GM23338 (cell line): ENCODE data around the gene NEURL1B. TPM values are rescaled to one million over a fixed set of nuclear protein-coding genes. Genes with fewer than 3 reads are reported as not detected.

ENCODE experiments used
- ATAC-seq: fragments of 200-7000 bp; cut with Tn5 transposase; 3 replicates; pipeline ENCODE4 v1.9.1; 2020
- DNase-seq: peaks from one replicate; pipeline ENCODE4 v3.0.0-alpha.2; 2015; ENCODE audit warnings: low spot score
- H2AFZ ChIP-seq: fragments of 200-600 bp; sonication (generic); 2 replicates; pipeline ENCODE4 v1.8.0; 2016; ENCODE audit warnings: antibody characterized with exemption, mild to moderate bottlenecking, moderate library complexity
- H3F3A ChIP-seq: fragments of 200-600 bp; sonication (generic); replicated peaks from 2 replicates; pipeline ENCODE4 v1.8.0; 2017; ENCODE audit warnings: antibody characterized with exemption, mixed run types, low read depth
- H3K27ac ChIP-seq: fragments of 200-600 bp; sonication (generic); 2 replicates; pipeline ENCODE4 v1.6.1; 2016; ENCODE audit warnings: low read depth
- H3K27me3 ChIP-seq: fragments of 200-600 bp; sonication (generic); 2 replicates; pipeline ENCODE4 v1.8.0; 2016; ENCODE audit warnings: mild to moderate bottlenecking, mixed run types, moderate library complexity; ENCODE audit not compliant: insufficient read depth
- H3K36me3 ChIP-seq: fragments of 200-600 bp; sonication (generic); 2 replicates; pipeline ENCODE4 v1.8.0; 2016; ENCODE audit warnings: mild to moderate bottlenecking; ENCODE audit not compliant: insufficient read depth
- H3K4me1 ChIP-seq: fragments of 200-600 bp; sonication (generic); 2 replicates; pipeline ENCODE4 v1.8.0; 2016; ENCODE audit warnings: mild to moderate bottlenecking, moderate library complexity; ENCODE audit not compliant: insufficient read depth
- H3K4me2 ChIP-seq: fragments of 200-600 bp; sonication (generic); 2 replicates; pipeline ENCODE4 v1.7.1; 2017; ENCODE audit warnings: mixed run types
- H3K4me3 ChIP-seq: fragments of 200-600 bp; sonication (generic); 2 replicates; pipeline ENCODE4 v1.6.1; 2016; ENCODE audit warnings: mixed run types
- H3K79me2 ChIP-seq: fragments of 200-600 bp; sonication (generic); replicated peaks from 2 replicates; pipeline ENCODE4 v1.8.0; 2017; ENCODE audit warnings: mild to moderate bottlenecking; ENCODE audit not compliant: insufficient read depth
- H3K9me2 ChIP-seq: fragments of 200-600 bp; sonication (generic); 2 replicates; pipeline ENCODE4 v1.8.0; 2017; ENCODE audit not compliant: insufficient read depth
- H4K20me1 ChIP-seq: fragments of 200-600 bp; sonication (generic); replicated peaks from 2 replicates; pipeline ENCODE4 v1.8.0; 2017; ENCODE audit warnings: mild to moderate bottlenecking; ENCODE audit not compliant: insufficient read depth
- H3K27ac Mint-ChIP-seq: 2 replicates; pipeline ENCODE4 v1.8.0; 2020; ENCODE audit warnings: inconsistent platforms, mild to moderate bottlenecking, moderate library complexity, mixed read lengths
- H3K27me3 Mint-ChIP-seq: 3 replicates; pipeline ENCODE4 v1.8.0; 2022; ENCODE audit warnings: low read depth, mild to moderate bottlenecking, moderate library complexity, mixed read lengths, inconsistent platforms; ENCODE audit not compliant: insufficient read depth, poor library complexity
- H3K36me3 Mint-ChIP-seq: 3 replicates; pipeline ENCODE4 v1.8.0; 2021; ENCODE audit warnings: low read depth, mild to moderate bottlenecking, inconsistent platforms, moderate library complexity, mixed read lengths
- H3K4me1 Mint-ChIP-seq: 3 replicates; pipeline ENCODE4 v1.8.0; 2020; ENCODE audit warnings: mild to moderate bottlenecking, inconsistent platforms, mixed read lengths
- H3K4me3 Mint-ChIP-seq: 3 replicates; pipeline ENCODE4 v1.8.0; 2021; ENCODE audit warnings: moderate library complexity, mild to moderate bottlenecking, inconsistent platforms, mixed read lengths
- H3K9me3 Mint-ChIP-seq: 3 replicates; pipeline ENCODE4 v1.8.0; 2020; ENCODE audit warnings: moderate library complexity, mild to moderate bottlenecking, inconsistent platforms, mixed read lengths
- CREB1 ChIP-seq: fragments of 250-450 bp; sonication (Bioruptor Pico); IDR thresholded peaks from 2 replicates; pipeline ENCODE4 v1.5.0; 2020; ENCODE audit warnings: low read depth, mild to moderate bottlenecking, moderate library complexity
- EZH2 ChIP-seq: fragments of 200-600 bp; sonication (generic); IDR thresholded peaks from one replicate; pipeline ENCODE4 v1.8.0; 2017; ENCODE audit warnings: antibody characterized with exemption, mild to moderate bottlenecking, low read depth; ENCODE audit not compliant: unreplicated experiment
- EZH2phosphoT487 ChIP-seq: fragments of 200-600 bp; sonication (generic); IDR thresholded peaks from one replicate; pipeline ENCODE4 v1.8.1; 2018; ENCODE audit warnings: antibody characterized with exemption; ENCODE audit not compliant: unreplicated experiment
- JUNB ChIP-seq: IDR thresholded peaks from one replicate; pipeline ENCODE4 v1.6.1; 2016; ENCODE audit warnings: antibody characterized with exemption; ENCODE audit not compliant: unreplicated experiment
- NANOG ChIP-seq: IDR thresholded peaks from 2 replicates; pipeline ENCODE4 v1.6.1; 2016; ENCODE audit warnings: antibody characterized with exemption, borderline replicate concordance
- STAT1 ChIP-seq: IDR thresholded peaks from one replicate; pipeline ENCODE4 v1.6.1; 2016; ENCODE audit warnings: antibody characterized with exemption; ENCODE audit not compliant: unreplicated experiment
- ZNF331 ChIP-seq: fragments of 250-450 bp; sonication (Bioruptor Pico); IDR thresholded peaks from 2 replicates; pipeline ENCODE4 v1.5.0; 2020; ENCODE audit warnings: low read depth, mild to moderate bottlenecking, moderate library complexity
- polyA plus RNA-seq: library from polyadenylated mRNA; unstranded; fragments of >200 nt; fragmentation: Nextera tagmentation; extraction: Ambion mirVana; gene quantifications from 2 replicates; pipeline ENCODE4 v1.2.1, GENCODE V29; 2016
- total RNA-seq: library from RNA; depleted of rRNA; stranded (reverse); fragments of >200 nt; shearing (Covaris generic); gene quantifications from 2 replicates; pipeline ENCODE4 v1.2.3, GENCODE V29; 2014
- TF ChIP-seq, protein P1 (sequence below): fragments of 250-450 bp; sonication (Bioruptor Pico); IDR thresholded peaks from 2 replicates; pipeline ENCODE4 v1.5.0; 2020; ENCODE audit warnings: mild to moderate bottlenecking, moderate library complexity
- TF ChIP-seq, protein P2 (sequence below), 2 experiments: fragments of 200-600 bp in 1 of 2; sonication (generic) in 1 of 2; conservative IDR thresholded peaks; 2 replicates each; pipeline versions ENCODE4 v1.5.1 to v1.6.1; 2016 to 2017; ENCODE audit warnings: antibody characterized with exemption in 2 of 2, low read depth in 2 of 2, mild to moderate bottlenecking in 2 of 2, moderate library complexity in 1 of 2
- TF ChIP-seq, protein P3 (sequence below): IDR thresholded peaks from one replicate; pipeline ENCODE4 v1.6.1; 2018; ENCODE audit warnings: antibody characterized with exemption; ENCODE audit not compliant: unreplicated experiment

Gene NEURL1B
- total and polyA plus RNA-seq, 2 experiments from 2014 or later = 1.9 to 13.3 TPM

DNA sequence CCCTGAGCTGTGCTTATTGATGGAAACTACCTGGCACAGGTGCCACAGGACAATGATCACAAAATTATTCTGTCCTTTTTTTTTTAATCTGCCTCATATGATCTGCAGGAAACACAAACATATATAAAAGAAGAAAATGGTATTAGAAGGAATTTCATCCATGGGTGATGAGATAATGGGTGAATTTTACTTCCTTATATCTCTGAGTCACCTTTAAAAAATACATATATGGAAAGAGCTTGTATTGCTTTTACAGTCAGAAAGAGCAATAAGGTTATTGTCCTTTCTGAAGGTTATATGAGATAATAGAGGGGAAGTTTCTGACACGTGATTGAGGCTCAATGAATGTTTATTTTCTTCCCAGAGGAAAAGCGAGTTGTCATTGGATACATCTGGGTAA is 31.6 kb downstream of the NEURL1B start:
- Mint-ChIP-seq H3K36me3 (no peaks in the 10 kb centered on the region; the same call in 2 of the 3 replicates), H3K4me3 (no peak overlapping the region), H3K4me1 (peaks cover 6% of the 10 kb centered on the region; the same call in 2 of the 3 replicates), H3K27me3 (peaks cover 6% of the 10 kb centered on the region), H3K9me3 (no peaks in the 10 kb centered on the region), H3K27ac (no peak overlapping the region)
- no peaks in the 10 kb centered on the region for H3K9me2 ChIP-seq
- DNase-seq = no peak
- H2AFZ ChIP-seq = no peak overlapping the region
- no peak for ATAC-seq
- H3K4me2 ChIP-seq = no peak overlapping the region
- H3K4me3 ChIP-seq = no peak overlapping the region
- TF ChIP-seq STAT1 (no peak), EZH2phosphoT487 (no peak), CREB1 (CRISPR knock-in tag) (no peak), EZH2 (no peak)
- TF ChIP-seq, protein P1, sequence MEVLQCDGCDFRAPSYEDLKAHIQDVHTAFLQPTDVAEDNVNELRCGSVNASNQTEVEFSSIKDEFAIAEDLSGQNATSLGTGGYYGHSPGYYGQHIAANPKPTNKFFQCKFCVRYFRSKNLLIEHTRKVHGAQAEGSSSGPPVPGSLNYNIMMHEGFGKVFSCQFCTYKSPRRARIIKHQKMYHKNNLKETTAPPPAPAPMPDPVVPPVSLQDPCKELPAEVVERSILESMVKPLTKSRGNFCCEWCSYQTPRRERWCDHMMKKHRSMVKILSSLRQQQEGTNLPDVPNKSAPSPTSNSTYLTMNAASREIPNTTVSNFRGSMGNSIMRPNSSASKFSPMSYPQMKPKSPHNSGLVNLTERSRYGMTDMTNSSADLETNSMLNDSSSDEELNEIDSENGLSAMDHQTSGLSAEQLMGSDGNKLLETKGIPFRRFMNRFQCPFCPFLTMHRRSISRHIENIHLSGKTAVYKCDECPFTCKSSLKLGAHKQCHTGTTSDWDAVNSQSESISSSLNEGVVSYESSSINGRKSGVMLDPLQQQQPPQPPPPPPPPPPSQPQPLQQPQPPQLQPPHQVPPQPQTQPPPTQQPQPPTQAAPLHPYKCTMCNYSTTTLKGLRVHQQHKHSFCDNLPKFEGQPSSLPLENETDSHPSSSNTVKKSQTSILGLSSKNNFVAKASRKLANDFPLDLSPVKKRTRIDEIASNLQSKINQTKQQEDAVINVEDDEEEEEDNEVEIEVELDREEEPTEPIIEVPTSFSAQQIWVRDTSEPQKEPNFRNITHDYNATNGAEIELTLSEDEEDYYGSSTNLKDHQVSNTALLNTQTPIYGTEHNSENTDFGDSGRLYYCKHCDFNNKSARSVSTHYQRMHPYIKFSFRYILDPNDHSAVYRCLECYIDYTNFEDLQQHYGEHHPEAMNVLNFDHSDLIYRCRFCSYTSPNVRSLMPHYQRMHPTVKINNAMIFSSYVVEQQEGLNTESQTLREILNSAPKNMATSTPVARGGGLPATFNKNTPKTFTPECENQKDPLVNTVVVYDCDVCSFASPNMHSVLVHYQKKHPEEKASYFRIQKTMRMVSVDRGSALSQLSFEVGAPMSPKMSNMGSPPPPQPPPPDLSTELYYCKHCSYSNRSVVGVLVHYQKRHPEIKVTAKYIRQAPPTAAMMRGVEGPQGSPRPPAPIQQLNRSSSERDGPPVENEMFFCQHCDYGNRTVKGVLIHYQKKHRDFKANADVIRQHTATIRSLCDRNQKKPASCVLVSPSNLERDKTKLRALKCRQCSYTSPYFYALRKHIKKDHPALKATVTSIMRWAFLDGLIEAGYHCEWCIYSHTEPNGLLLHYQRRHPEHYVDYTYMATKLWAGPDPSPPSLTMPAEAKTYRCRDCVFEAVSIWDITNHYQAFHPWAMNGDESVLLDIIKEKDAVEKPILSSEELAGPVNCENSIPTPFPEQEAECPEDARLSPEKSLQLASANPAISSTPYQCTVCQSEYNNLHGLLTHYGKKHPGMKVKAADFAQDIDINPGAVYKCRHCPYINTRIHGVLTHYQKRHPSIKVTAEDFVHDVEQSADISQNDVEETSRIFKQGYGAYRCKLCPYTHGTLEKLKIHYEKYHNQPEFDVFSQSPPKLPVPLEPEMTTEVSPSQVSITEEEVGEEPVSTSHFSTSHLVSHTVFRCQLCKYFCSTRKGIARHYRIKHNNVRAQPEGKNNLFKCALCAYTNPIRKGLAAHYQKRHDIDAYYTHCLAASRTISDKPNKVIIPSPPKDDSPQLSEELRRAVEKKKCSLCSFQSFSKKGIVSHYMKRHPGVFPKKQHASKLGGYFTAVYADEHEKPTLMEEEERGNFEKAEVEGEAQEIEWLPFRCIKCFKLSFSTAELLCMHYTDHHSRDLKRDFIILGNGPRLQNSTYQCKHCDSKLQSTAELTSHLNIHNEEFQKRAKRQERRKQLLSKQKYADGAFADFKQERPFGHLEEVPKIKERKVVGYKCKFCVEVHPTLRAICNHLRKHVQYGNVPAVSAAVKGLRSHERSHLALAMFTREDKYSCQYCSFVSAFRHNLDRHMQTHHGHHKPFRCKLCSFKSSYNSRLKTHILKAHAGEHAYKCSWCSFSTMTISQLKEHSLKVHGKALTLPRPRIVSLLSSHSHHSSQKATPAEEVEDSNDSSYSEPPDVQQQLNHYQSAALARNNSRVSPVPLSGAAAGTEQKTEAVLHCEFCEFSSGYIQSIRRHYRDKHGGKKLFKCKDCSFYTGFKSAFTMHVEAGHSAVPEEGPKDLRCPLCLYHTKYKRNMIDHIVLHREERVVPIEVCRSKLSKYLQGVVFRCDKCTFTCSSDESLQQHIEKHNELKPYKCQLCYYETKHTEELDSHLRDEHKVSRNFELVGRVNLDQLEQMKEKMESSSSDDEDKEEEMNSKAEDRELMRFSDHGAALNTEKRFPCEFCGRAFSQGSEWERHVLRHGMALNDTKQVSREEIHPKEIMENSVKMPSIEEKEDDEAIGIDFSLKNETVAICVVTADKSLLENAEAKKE = no peak
- no peaks in the 10 kb centered on the region for H3K4me1 ChIP-seq
- no peaks in the 10 kb centered on the region for H3K79me2 ChIP-seq
- H4K20me1 ChIP-seq = no peaks in the 10 kb centered on the region
- no peaks in the 10 kb centered on the region for H3K27me3 ChIP-seq
- H3K36me3 ChIP-seq = no peaks in the 10 kb centered on the region
- no peaks in the 10 kb centered on the region for H3F3A ChIP-seq
- no peak overlapping the region for H3K27ac ChIP-seq

DNA sequence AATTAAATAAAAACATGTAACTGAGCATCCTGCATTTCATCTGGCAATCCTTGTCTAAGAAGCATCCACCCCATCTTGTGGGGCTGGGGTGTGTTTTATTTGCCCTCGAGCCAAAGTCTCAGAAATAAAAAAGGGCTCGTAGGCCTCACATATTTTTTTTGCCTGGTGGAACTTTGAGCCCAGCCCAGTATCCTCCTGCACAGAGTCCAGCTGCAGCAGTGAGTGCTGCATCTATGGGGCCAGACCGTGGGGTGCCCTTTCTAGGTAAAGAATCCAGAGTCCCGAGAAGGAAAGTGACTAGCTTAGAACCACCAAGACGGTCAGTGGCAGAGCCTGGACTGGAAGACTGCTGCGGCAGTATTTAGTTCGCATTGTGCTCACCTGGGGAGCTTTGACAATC is 33.1 kb downstream of the NEURL1B start:
- H3K4me1 Mint-ChIP-seq = peaks cover 6% of the 10 kb centered on the region; the same call in 2 of the 3 replicates
- H3K4me2 ChIP-seq = no peak overlapping the region
- DNase-seq (no peak), ATAC-seq (no peak)
- H3K9me2 ChIP-seq = no peaks in the 10 kb centered on the region
- no peak overlapping the region for H3K4me3 Mint-ChIP-seq
- no peaks in the 10 kb centered on the region; the same call in 2 of the 3 replicates for H3K36me3 Mint-ChIP-seq
- no peaks in the 10 kb centered on the region for H3K36me3 ChIP-seq
- no peak overlapping the region for H3K27ac ChIP-seq
- H3K4me3 ChIP-seq = no peak overlapping the region
- H3F3A ChIP-seq = no peaks in the 10 kb centered on the region
- H3K9me3 Mint-ChIP-seq = no peaks in the 10 kb centered on the region; the same call in 2 of the 3 replicates
- H3K4me1 ChIP-seq = no peaks in the 10 kb centered on the region
- no peaks in the 10 kb centered on the region for H3K27me3 ChIP-seq
- no peak overlapping the region for H2AFZ ChIP-seq
- H3K27me3 Mint-ChIP-seq = peaks cover 7% of the 10 kb centered on the region
- H3K27ac Mint-ChIP-seq = no peak overlapping the region
- no peaks in the 10 kb centered on the region for H3K79me2 ChIP-seq
- no peaks in the 10 kb centered on the region for H4K20me1 ChIP-seq
- TF ChIP-seq NANOG (no peak), JUNB (no peak), ZNF331 (no peak), CREB1 (CRISPR knock-in tag) (no peak), STAT1 (no peak)
- TF ChIP-seq, protein P2, sequence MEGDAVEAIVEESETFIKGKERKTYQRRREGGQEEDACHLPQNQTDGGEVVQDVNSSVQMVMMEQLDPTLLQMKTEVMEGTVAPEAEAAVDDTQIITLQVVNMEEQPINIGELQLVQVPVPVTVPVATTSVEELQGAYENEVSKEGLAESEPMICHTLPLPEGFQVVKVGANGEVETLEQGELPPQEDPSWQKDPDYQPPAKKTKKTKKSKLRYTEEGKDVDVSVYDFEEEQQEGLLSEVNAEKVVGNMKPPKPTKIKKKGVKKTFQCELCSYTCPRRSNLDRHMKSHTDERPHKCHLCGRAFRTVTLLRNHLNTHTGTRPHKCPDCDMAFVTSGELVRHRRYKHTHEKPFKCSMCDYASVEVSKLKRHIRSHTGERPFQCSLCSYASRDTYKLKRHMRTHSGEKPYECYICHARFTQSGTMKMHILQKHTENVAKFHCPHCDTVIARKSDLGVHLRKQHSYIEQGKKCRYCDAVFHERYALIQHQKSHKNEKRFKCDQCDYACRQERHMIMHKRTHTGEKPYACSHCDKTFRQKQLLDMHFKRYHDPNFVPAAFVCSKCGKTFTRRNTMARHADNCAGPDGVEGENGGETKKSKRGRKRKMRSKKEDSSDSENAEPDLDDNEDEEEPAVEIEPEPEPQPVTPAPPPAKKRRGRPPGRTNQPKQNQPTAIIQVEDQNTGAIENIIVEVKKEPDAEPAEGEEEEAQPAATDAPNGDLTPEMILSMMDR (conservative IDR thresholded peaks at IDR 0.05; ENCODE audit: low read depth in 2 of 2) = no peak
- TF ChIP-seq, protein P3, sequence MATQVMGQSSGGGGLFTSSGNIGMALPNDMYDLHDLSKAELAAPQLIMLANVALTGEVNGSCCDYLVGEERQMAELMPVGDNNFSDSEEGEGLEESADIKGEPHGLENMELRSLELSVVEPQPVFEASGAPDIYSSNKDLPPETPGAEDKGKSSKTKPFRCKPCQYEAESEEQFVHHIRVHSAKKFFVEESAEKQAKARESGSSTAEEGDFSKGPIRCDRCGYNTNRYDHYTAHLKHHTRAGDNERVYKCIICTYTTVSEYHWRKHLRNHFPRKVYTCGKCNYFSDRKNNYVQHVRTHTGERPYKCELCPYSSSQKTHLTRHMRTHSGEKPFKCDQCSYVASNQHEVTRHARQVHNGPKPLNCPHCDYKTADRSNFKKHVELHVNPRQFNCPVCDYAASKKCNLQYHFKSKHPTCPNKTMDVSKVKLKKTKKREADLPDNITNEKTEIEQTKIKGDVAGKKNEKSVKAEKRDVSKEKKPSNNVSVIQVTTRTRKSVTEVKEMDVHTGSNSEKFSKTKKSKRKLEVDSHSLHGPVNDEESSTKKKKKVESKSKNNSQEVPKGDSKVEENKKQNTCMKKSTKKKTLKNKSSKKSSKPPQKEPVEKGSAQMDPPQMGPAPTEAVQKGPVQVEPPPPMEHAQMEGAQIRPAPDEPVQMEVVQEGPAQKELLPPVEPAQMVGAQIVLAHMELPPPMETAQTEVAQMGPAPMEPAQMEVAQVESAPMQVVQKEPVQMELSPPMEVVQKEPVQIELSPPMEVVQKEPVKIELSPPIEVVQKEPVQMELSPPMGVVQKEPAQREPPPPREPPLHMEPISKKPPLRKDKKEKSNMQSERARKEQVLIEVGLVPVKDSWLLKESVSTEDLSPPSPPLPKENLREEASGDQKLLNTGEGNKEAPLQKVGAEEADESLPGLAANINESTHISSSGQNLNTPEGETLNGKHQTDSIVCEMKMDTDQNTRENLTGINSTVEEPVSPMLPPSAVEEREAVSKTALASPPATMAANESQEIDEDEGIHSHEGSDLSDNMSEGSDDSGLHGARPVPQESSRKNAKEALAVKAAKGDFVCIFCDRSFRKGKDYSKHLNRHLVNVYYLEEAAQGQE = no peak
